Endothelial cell of umbilical vein (primary cell): ENCODE measurements around the gene ADSS1. TPM values are rescaled to one million over a fixed set of nuclear protein-coding genes. Genes with fewer than 3 reads are reported as not detected.

Experiments used
- BruUV-seq: library from RNA; stranded (reverse); fragments of 400-500 nt; replicated peaks from 2 replicates; lab custom pipeline; 2021; lab: Mats Ljungman, UMichigan
- CTCF ChIA-PET: fragments of 300-600, 350-600 bp; sonication (Branson Sonifier 250); formaldehyde crosslinking; loops from one replicate; lab custom pipeline; 2021; ENCODE audit warnings: antibody characterized with exemption, inconsistent platforms; lab: Charles Lee
- POLR2A ChIA-PET: fragments of 300-600, 350-600 bp; sonication (Branson Sonifier 250); formaldehyde crosslinking; loops from one replicate; lab custom pipeline; 2021; ENCODE audit warnings: antibody characterized with exemption, inconsistent platforms; lab: Charles Lee
- DNase-seq: peaks from one replicate; pipeline ENCODE4 v3.0.0-alpha.2; 2011; ENCODE audit warnings: low read depth, low spot score
- FAIRE-seq: peaks from 2 replicates; lab custom pipeline; 2011; peaks lifted over from hg19 to GRCh38; lab: Jason Lieb, UNC
- H2AFZ ChIP-seq: 2 replicates; pipeline ENCODE4 v1.6.0; 2012; ENCODE audit warnings: low read depth, low read length, control low read depth, inconsistent platforms
- H3K27ac ChIP-seq: 2 replicates; pipeline ENCODE4 v1.5.1; 2011; ENCODE audit warnings: low read depth, mild to moderate bottlenecking, control low read depth, low read length, moderate library complexity; ENCODE audit not compliant: insufficient read depth
- H3K27me3 ChIP-seq, 2 experiments: 2 replicates each; pipeline versions ENCODE4 v1.6.0 to v1.6.1; 2011; ENCODE audit warnings: low read length in 2 of 2, mixed read lengths in 1 of 2; ENCODE audit not compliant: control insufficient read depth in 2 of 2, insufficient read depth in 2 of 2
- H3K36me3 ChIP-seq, 2 experiments: 2 replicates in 1 of 2; 3 replicates in 1 of 2; pipeline ENCODE4 v1.5.1; 2011; ENCODE audit warnings: low read length in 2 of 2, mild to moderate bottlenecking in 1 of 2, moderate library complexity in 1 of 2; ENCODE audit not compliant: control insufficient read depth in 2 of 2, insufficient read depth in 2 of 2; ENCODE audit errors: extremely low read depth in 1 of 2
- H3K4me1 ChIP-seq: 3 replicates; pipeline ENCODE4 v1.5.1; 2011; ENCODE audit warnings: mild to moderate bottlenecking, low read length; ENCODE audit not compliant: control insufficient read depth, insufficient read depth; ENCODE audit errors: extremely low read depth
- H3K4me2 ChIP-seq: 2 replicates; pipeline ENCODE4 v1.6.1; 2011; ENCODE audit warnings: low read length, control low read depth, mixed read lengths; ENCODE audit not compliant: insufficient read depth
- H3K4me3 ChIP-seq, 3 experiments: fragments of 200-600 bp in 1 of 3; sonication (generic), shearing (Covaris generic) in 1 of 3; replicated peaks in 1 of 3; 2 replicates each; pipeline ENCODE4 v1.5.1; 2011 to 2016; ENCODE audit warnings: control low read depth in 3 of 3, low read length in 3 of 3, mild to moderate bottlenecking in 2 of 3, inconsistent platforms in 1 of 3, low read depth in 1 of 3, moderate library complexity in 1 of 3; ENCODE audit not compliant: insufficient read depth in 1 of 3
- H3K79me2 ChIP-seq: 2 replicates; pipeline ENCODE4 v1.6.0; 2012; ENCODE audit warnings: low read length, inconsistent platforms; ENCODE audit not compliant: control insufficient read depth, insufficient read depth
- H3K9ac ChIP-seq: replicated peaks from 2 replicates; pipeline ENCODE3; 2011; ENCODE audit warnings: low read length, control low read depth; ENCODE audit not compliant: insufficient read depth; ENCODE audit errors: extremely low read depth
- H3K9me1 ChIP-seq: replicated peaks from 3 replicates; pipeline ENCODE4 v1.6.0; 2011; ENCODE audit warnings: mild to moderate bottlenecking, low read length; ENCODE audit not compliant: control insufficient read depth, insufficient read depth; ENCODE audit errors: extremely low read depth
- H3K9me3 ChIP-seq: replicated peaks from 2 replicates; pipeline ENCODE4 v1.5.1; 2012; ENCODE audit warnings: low read length, inconsistent platforms; ENCODE audit not compliant: control insufficient read depth, insufficient read depth
- H4K20me1 ChIP-seq: replicated peaks from 2 replicates; pipeline ENCODE3; 2011; ENCODE audit warnings: mild to moderate bottlenecking, low read length; ENCODE audit not compliant: control insufficient read depth, insufficient read depth; ENCODE audit errors: extremely low read depth
- EZH2 ChIP-seq: IDR thresholded peaks from 2 replicates; pipeline ENCODE4 v1.6.1; 2012; ENCODE audit warnings: borderline replicate concordance, low read depth, mild to moderate bottlenecking, moderate library complexity, low read length, inconsistent platforms; ENCODE audit not compliant: severe bottlenecking
- FOS ChIP-seq: IDR thresholded peaks from 2 replicates; pipeline ENCODE4 v1.6.1; 2011; ENCODE audit warnings: mild to moderate bottlenecking, low read length, moderate library complexity, borderline replicate concordance; ENCODE audit not compliant: insufficient read depth
- GATA2 ChIP-seq: IDR thresholded peaks from 2 replicates; pipeline ENCODE4 v1.7.0; 2011; ENCODE audit warnings: low read depth, mild to moderate bottlenecking, moderate library complexity, mixed read lengths, low read length; ENCODE audit not compliant: insufficient read length, insufficient read depth
- JUN ChIP-seq: IDR thresholded peaks from 2 replicates; pipeline ENCODE4 v1.6.1; 2011; ENCODE audit warnings: borderline replicate concordance, low read depth; ENCODE audit not compliant: insufficient read length, insufficient read depth
- MYC ChIP-seq: IDR thresholded peaks from one replicate; pipeline ENCODE4 v1.6.1; 2011; ENCODE audit warnings: mild to moderate bottlenecking, low read depth, low read length
- POLR2A ChIP-seq: IDR thresholded peaks from 2 replicates; pipeline ENCODE4 v1.6.1; 2012; ENCODE audit warnings: low read depth, mild to moderate bottlenecking, control low read depth, low read length
- POLR2AphosphoS5 ChIP-seq: IDR thresholded peaks from 2 replicates; pipeline ENCODE4 v1.6.1; 2012; ENCODE audit warnings: low read depth, mild to moderate bottlenecking, control low read depth, low read length, moderate library complexity; ENCODE audit not compliant: insufficient read depth
- dilution Hi-C: fragments of 300-500 bp; cut with MboI; formaldehyde crosslinking; loops from one replicate; pipeline ENCODE4 v1.15.0; 2019; ENCODE audit warnings: low sequenced_read_pairs; ENCODE audit not compliant: extremely low pct_ligation_motif_present
- intact Hi-C: fragments of 100-400 bp; cut with micrococcal nuclease; formaldehyde crosslinking; loops from one replicate; pipeline ENCODE4 v1.10.0; 2022
- polyA plus RNA-seq, 4 experiments: library from polyadenylated mRNA; depleted of rRNA in 3 of 4; stranded (reverse) in 3 of 4; unstranded in 1 of 4; fragments of >200 nt; gene quantifications; 2 replicates each; pipeline versions ENCODE4 v1.2.1 to v1.2.3, GENCODE V29; 2011 to 2012; ENCODE audit warnings: missing spikeins in 1 of 4
- total RNA-seq: library from RNA; stranded (reverse); gene quantifications from 2 replicates; pipeline ENCODE4 v1.2.3, GENCODE V29; 2021
- TF ChIP-seq, protein P1 (sequence below): IDR thresholded peaks from 2 replicates; pipeline ENCODE4 v1.6.1; 2011; ENCODE audit not compliant: insufficient read depth, insufficient read length
- TF ChIP-seq, protein P2 (sequence below), 2 donors: IDR thresholded peaks; 1 replicate in 1 of 2; 2 replicates in 1 of 2; pipeline ENCODE4 v1.5.1; 2011; ENCODE audit warnings: low read length in 2 of 2, mild to moderate bottlenecking in 2 of 2, moderate library complexity in 2 of 2, control low read depth in 1 of 2, inconsistent platforms in 1 of 2, low read depth in 1 of 2; ENCODE audit not compliant: insufficient read depth in 1 of 2; ENCODE audit errors: extremely low read depth in 1 of 2

Gene ADSS1
- total and polyA plus RNA-seq, 2 donors (not counting 3 experiments of a cell fraction or from before 2014, with no cell fraction given): 1.9 TPM

DNA sequence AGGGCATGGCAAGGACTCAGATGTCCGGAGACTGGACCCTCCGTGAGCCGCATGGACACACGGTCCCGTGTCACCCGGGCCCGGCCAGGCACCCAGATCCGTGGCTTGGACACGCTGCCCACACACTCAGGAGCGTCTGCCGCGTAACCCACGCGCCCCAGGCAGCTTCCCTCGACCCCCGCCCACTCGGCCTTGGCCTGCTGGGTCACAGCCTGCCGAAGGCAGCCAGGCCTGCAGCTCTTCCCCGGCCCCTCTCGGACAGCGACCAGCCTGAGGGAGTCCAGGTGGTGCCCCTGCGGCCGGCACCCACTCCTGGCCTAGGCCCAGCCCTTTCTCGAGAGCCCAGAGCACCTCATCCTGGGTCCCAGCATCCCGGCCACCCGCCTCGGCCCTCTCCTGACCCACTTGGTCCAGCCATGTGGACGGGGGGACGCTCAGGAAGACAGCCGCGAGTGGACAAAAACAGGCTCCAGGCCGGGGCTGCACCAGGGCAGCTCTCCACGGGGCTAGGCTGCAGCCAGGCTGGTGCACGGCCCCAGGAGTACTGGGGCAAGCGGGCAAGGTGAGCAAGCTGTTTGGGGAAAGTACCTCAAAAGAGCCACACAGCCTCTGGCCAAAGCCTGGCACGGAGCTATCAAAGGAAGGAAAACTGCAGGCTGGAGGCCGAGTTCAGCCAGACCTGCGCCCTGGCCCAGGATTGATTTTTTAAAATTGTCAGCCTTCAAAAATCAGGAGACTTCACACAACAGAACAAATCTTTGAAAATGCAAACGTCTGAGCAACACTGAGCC lies 65.0 kb downstream of the ADSS1 start:
- ChIA-PET POLR2A (no interaction called here), CTCF (no interaction called here)
- BruUV-seq: no TSS peak
- no peak overlapping the region for H3K27ac ChIP-seq
- H3K9me1 ChIP-seq: no peaks in the 10 kb centered on the region
- dilution Hi-C loops: no loop called here
- H3K36me3 ChIP-seq: peaks cover 2 to 24% of the 10 kb centered on the region in 2 experiments
- H2AFZ ChIP-seq: no peak overlapping the region
- FAIRE-seq: no peak
- peaks cover 62% of the 10 kb centered on the region for H3K79me2 ChIP-seq
- intact Hi-C loops: no loop called here
- peaks cover 7% of the 10 kb centered on the region for H3K4me1 ChIP-seq
- no peaks in the 10 kb centered on the region for H3K9me3 ChIP-seq
- TF ChIP-seq POLR2AphosphoS5 (no peak), GATA2 (no peak), POLR2A (no peak), EZH2 (no peak), JUN (no peak), MYC (no peak), FOS (no peak)
- TF ChIP-seq, protein P1, sequence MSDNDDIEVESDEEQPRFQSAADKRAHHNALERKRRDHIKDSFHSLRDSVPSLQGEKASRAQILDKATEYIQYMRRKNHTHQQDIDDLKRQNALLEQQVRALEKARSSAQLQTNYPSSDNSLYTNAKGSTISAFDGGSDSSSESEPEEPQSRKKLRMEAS: no peak
- TF ChIP-seq, protein P2, sequence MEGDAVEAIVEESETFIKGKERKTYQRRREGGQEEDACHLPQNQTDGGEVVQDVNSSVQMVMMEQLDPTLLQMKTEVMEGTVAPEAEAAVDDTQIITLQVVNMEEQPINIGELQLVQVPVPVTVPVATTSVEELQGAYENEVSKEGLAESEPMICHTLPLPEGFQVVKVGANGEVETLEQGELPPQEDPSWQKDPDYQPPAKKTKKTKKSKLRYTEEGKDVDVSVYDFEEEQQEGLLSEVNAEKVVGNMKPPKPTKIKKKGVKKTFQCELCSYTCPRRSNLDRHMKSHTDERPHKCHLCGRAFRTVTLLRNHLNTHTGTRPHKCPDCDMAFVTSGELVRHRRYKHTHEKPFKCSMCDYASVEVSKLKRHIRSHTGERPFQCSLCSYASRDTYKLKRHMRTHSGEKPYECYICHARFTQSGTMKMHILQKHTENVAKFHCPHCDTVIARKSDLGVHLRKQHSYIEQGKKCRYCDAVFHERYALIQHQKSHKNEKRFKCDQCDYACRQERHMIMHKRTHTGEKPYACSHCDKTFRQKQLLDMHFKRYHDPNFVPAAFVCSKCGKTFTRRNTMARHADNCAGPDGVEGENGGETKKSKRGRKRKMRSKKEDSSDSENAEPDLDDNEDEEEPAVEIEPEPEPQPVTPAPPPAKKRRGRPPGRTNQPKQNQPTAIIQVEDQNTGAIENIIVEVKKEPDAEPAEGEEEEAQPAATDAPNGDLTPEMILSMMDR (IDR thresholded peaks at IDR 0.05; ENCODE audit: extremely low read depth in 1 of 2, insufficient read depth in 1 of 2, low read depth in 1 of 2, low read length in 2 of 2): no peak
- H3K4me2 ChIP-seq: no peak overlapping the region
- no peaks in the 10 kb centered on the region for H4K20me1 ChIP-seq
- H3K4me3 ChIP-seq: no peak overlapping the region
- H3K9ac ChIP-seq: no peak overlapping the region
- no peaks in the 10 kb centered on the region for H3K27me3 ChIP-seq
- DNase-seq: no peak
